Neural progenitor cell (in vitro differentiated cells): Measurements from ENCODE around the gene SNRNP200. TPM values are rescaled to one million over a fixed set of nuclear protein-coding genes. Genes with fewer than 3 reads are reported as not detected.

ENCODE experiments used
- DNase-seq: peaks from one replicate; pipeline ENCODE4 v3.0.0-alpha.2; 2016; ENCODE audit warnings: low spot score
- H2AFZ ChIP-seq: fragments of 200-600 bp; sonication (generic); replicated peaks from 2 replicates; pipeline ENCODE4 v1.6.1; 2016; ENCODE audit warnings: antibody characterized with exemption
- H3F3A ChIP-seq: fragments of 200-600 bp; sonication (generic); 2 replicates; pipeline ENCODE4 v1.6.1; 2016; ENCODE audit warnings: antibody characterized with exemption, low read depth
- H3K27ac ChIP-seq: fragments of 200-600 bp; sonication (generic); 2 replicates; pipeline ENCODE4 v1.5.1; 2016; ENCODE audit warnings: mild to moderate bottlenecking
- H3K27me3 ChIP-seq: fragments of 200-600 bp; sonication (generic); 2 replicates; pipeline ENCODE4 v1.6.1; 2016; ENCODE audit warnings: mild to moderate bottlenecking, moderate library complexity
- H3K36me3 ChIP-seq: fragments of 200-600 bp; sonication (generic); 2 replicates; pipeline ENCODE4 v1.5.1; 2016
- H3K4me1 ChIP-seq: fragments of 200-600 bp; sonication (generic); 2 replicates; pipeline ENCODE4 v1.6.1; 2016; ENCODE audit warnings: mixed run types
- H3K4me2 ChIP-seq: fragments of 200-600 bp; sonication (generic); 2 replicates; pipeline ENCODE4 v1.6.1; 2016
- H3K4me3 ChIP-seq: fragments of 200-600 bp; sonication (generic); 2 replicates; pipeline ENCODE4 v1.5.1; 2016
- H3K79me2 ChIP-seq: fragments of 200-600 bp; sonication (generic); 2 replicates; pipeline ENCODE4 v1.6.1; 2016; ENCODE audit warnings: low read depth
- H3K9ac ChIP-seq: fragments of 200-600 bp; sonication (generic); 2 replicates; pipeline ENCODE4 v1.6.1; 2016
- H3K9me3 ChIP-seq: fragments of 200-600 bp; sonication (generic); 2 replicates; pipeline ENCODE4 v1.5.1; 2016; ENCODE audit warnings: low read depth
- H4K20me1 ChIP-seq: fragments of 200-600 bp; sonication (generic); 2 replicates; pipeline ENCODE4 v1.6.1; 2016; ENCODE audit warnings: low read depth
- H3K27ac Mint-ChIP-seq: 3 replicates; pipeline ENCODE4 v1.8.0; 2021; ENCODE audit warnings: mixed read lengths
- H3K27me3 Mint-ChIP-seq: 2 replicates; pipeline ENCODE4 v1.8.0; 2022; ENCODE audit warnings: low read depth, mild to moderate bottlenecking, inconsistent platforms, moderate library complexity, mixed read lengths; ENCODE audit not compliant: insufficient read depth
- H3K36me3 Mint-ChIP-seq: 3 replicates; pipeline ENCODE4 v1.8.0; 2021; ENCODE audit warnings: mixed read lengths
- H3K4me1 Mint-ChIP-seq: 3 replicates; pipeline ENCODE4 v1.8.0; 2021; ENCODE audit warnings: mixed read lengths
- H3K4me3 Mint-ChIP-seq: 3 replicates; pipeline ENCODE4 v1.8.0; 2021; ENCODE audit warnings: mild to moderate bottlenecking, moderate library complexity, mixed read lengths
- H3K9me3 Mint-ChIP-seq: 3 replicates; pipeline ENCODE4 v1.8.0; 2020; ENCODE audit warnings: mixed read lengths
- CTCF ChIP-seq: fragments of 200-600 bp; sonication (generic); IDR thresholded peaks from 2 replicates; pipeline ENCODE4 v1.5.1; 2017; ENCODE audit warnings: antibody characterized with exemption, mild to moderate bottlenecking
- EZH2 ChIP-seq: fragments of 200-600 bp; sonication (generic); IDR thresholded peaks from 2 replicates; pipeline ENCODE4 v1.6.1; 2017; ENCODE audit warnings: antibody characterized with exemption, mild to moderate bottlenecking, moderate library complexity
- EZH2phosphoT487 ChIP-seq: fragments of 200-600 bp; sonication (generic); IDR thresholded peaks from 2 replicates; pipeline ENCODE4 v1.6.1; 2017; ENCODE audit warnings: antibody characterized with exemption
- total RNA-seq: library from RNA; depleted of rRNA; stranded (reverse); fragments of >200 nt; gene quantifications from 2 replicates; pipeline ENCODE4 v1.2.3, GENCODE V29; 2015; ENCODE audit warnings: low replicate concordance

The SNRNP200 gene
- total RNA-seq, 1 donor from 2014 or later: 94.3 TPM

GRCh38 chr2:96326990-96327820 is 21.9 kb upstream of the SNRNP200 start:
- no peak overlapping the region for H3K4me2 ChIP-seq
- Mint-ChIP-seq H3K36me3 (peaks cover 13% of the 10 kb centered on the region), H3K9me3 (no peaks in the 10 kb centered on the region), H3K27me3 (peaks cover 21% of the 10 kb centered on the region), H3K4me3 (peak overlapping the region; percentile 63), H3K27ac (no peak overlapping the region), H3K4me1 (peaks cover 16% of the 10 kb centered on the region)
- no peaks in the 10 kb centered on the region for H3K36me3 ChIP-seq
- no peak for TF ChIP-seq EZH2
- TF ChIP-seq EZH2phosphoT487: no peak
- TF ChIP-seq CTCF: no peak
- no peak overlapping the region for H3K9ac ChIP-seq
- no peak for DNase-seq
- H3K9me3 ChIP-seq: no peaks in the 10 kb centered on the region
- no peak overlapping the region for H3K27ac ChIP-seq
- H2AFZ ChIP-seq: no peak overlapping the region
- H3K79me2 ChIP-seq: no peaks in the 10 kb centered on the region
- no peaks in the 10 kb centered on the region for H4K20me1 ChIP-seq
- no peak overlapping the region for H3K4me3 ChIP-seq
- peaks cover 6% of the 10 kb centered on the region for H3K4me1 ChIP-seq
- H3K27me3 ChIP-seq: peaks cover 43% of the 10 kb centered on the region
- peaks cover 12% of the 10 kb centered on the region for H3F3A ChIP-seq

- Histone ChIP-seq H3K9me3 (no peaks in the 10 kb centered on the region), H3K27me3 (peaks cover 49% of the 10 kb centered on the region), H3K36me3 (no peaks in the 10 kb centered on the region), H3F3A (peaks cover 18% of the 10 kb centered on the region), H3K4me3 (no peak overlapping the region), H4K20me1 (no peaks in the 10 kb centered on the region), H2AFZ (no peak overlapping the region), H3K27ac (no peak overlapping the region), H3K4me1 (peaks cover 10% of the 10 kb centered on the region), H3K4me2 (no peak overlapping the region), H3K9ac (no peak overlapping the region), H3K79me2 (no peaks in the 10 kb centered on the region)
- Mint-ChIP-seq H3K9me3 (no peaks in the 10 kb centered on the region), H3K4me3 (peak overlapping the region; percentile 63), H3K4me1 (peaks cover 19% of the 10 kb centered on the region), H3K27me3 (peaks cover 21% of the 10 kb centered on the region), H3K27ac (no peak overlapping the region), H3K36me3 (peaks cover 12% of the 10 kb centered on the region)
- TF ChIP-seq EZH2phosphoT487 (no peak), CTCF (no peak), EZH2 (no peak)
- no peak for DNase-seq
Observed at GRCh38 chr2:96326564-96326963, 21.2 kb upstream of the SNRNP200 start.

- Histone ChIP-seq H3K9ac (no peak overlapping the region), H2AFZ (peak overlapping the region; percentile 99), H4K20me1 (no peaks in the 10 kb centered on the region), H3K9me3 (no peaks in the 10 kb centered on the region), H3K36me3 (no peaks in the 10 kb centered on the region), H3K79me2 (no peaks in the 10 kb centered on the region), H3F3A (peaks cover 25% of the 10 kb centered on the region), H3K4me1 (peaks cover 12% of the 10 kb centered on the region), H3K4me3 (peak overlapping the region; percentile 54), H3K27ac (no peak overlapping the region), H3K4me2 (peak overlapping the region; percentile 82), H3K27me3 (peaks cover 56% of the 10 kb centered on the region)
- TF ChIP-seq EZH2phosphoT487: no peak
- TF ChIP-seq CTCF: no peak
- TF ChIP-seq EZH2: no peak
- H3K9me3 Mint-ChIP-seq: no peaks in the 10 kb centered on the region
- H3K36me3 Mint-ChIP-seq: peaks cover 12% of the 10 kb centered on the region
- H3K27me3 Mint-ChIP-seq: peaks cover 27% of the 10 kb centered on the region
- H3K4me3 Mint-ChIP-seq: peak overlapping the region; percentile 83
- DNase-seq: no peak
- no peak overlapping the region for H3K27ac Mint-ChIP-seq
- H3K4me1 Mint-ChIP-seq: peaks cover 20% of the 10 kb centered on the region
Observed at GRCh38 chr2:96325884-96326255, 20.5 kb upstream of the SNRNP200 start.
